ENCODE data around the gene JAZF1. TPM values are rescaled to one million over a fixed set of nuclear protein-coding genes. Genes with fewer than 3 reads are reported as not detected.

JAZF1 gene
- total RNA-seq, 1 experiment from 2014 or later = 3.4 TPM

GRCh38 chr7:27908534-27909165 lies 271.9 kb downstream of the JAZF1 start:
- H3K9me3 ChIP-seq (ENCODE audit: control insufficient read depth in 1 of 2, insufficient read depth in 1 of 2, low read depth in 1 of 2, low read length in 2 of 2) = no peaks in the 10 kb centered on the region
- no peak overlapping the region for H3K4me2 ChIP-seq (ENCODE audit: low read length)
- ChIA-PET POLR2A (no interaction called here), RAD21 (ENCODE audit: low non-redundant PET in 1 of 2, low total read pairs in 2 of 2, uncharacterized antibody in 2 of 2, unreplicated experiment in 2 of 2) (no interaction called here), CTCF (no interaction called here)
- no peaks in the 10 kb centered on the region for H3K9me2 ChIP-seq (ENCODE audit: insufficient read depth)
- BruUV-seq (replicated peaks) = no TSS peak
- intact Hi-C loops (cut with micrococcal nuclease) = no loop called here
- no peak overlapping the region for H3K27ac ChIP-seq (ENCODE audit: low read depth, low read length)
- no peaks in the 10 kb centered on the region for H3K27me3 ChIP-seq (ENCODE audit: insufficient read depth, low read length)
- H3K9ac ChIP-seq (ENCODE audit: low read length) = no peak overlapping the region
- no peak overlapping the region for H3K4me3 ChIP-seq (replicated peaks in 1 of 2; ENCODE audit: low read depth in 1 of 2, low read length in 2 of 2)
- ATAC-seq (no peak), DNase-seq (ENCODE audit: low read depth, low spot score) (no peak)
- H4K20me1 ChIP-seq (ENCODE audit: insufficient read depth) = no peaks in the 10 kb centered on the region
- H3K4me1 ChIP-seq (ENCODE audit: control insufficient read depth in 1 of 2, insufficient read depth in 2 of 2, low read length in 2 of 2) = no peaks in the 10 kb centered on the region
- H3K79me2 ChIP-seq (ENCODE audit: insufficient read depth, low read length) = no peaks in the 10 kb centered on the region
- no peak overlapping the region for H2AFZ ChIP-seq (ENCODE audit: low read depth, low read length, poor library complexity, severe bottlenecking)
- no peaks in the 10 kb centered on the region for H3K36me3 ChIP-seq (ENCODE audit: control insufficient read depth in 1 of 2, insufficient read depth in 2 of 2, low read length in 2 of 2)
- TF ChIP-seq SP1 (IDR thresholded peaks at IDR 0.05; ENCODE audit: low read depth) = no peak
- no peak for TF ChIP-seq ATF3 (IDR thresholded peaks at IDR 0.05)
- TF ChIP-seq ZBTB33 (IDR thresholded peaks at IDR 0.05; ENCODE audit: extremely low read depth, insufficient replicate concordance, low read length) = no peak
- TF ChIP-seq ZNF274 (IDR thresholded peaks at IDR 0.05; ENCODE audit: low read depth, low read length) = no peak
- TF ChIP-seq SRF (IDR thresholded peaks at IDR 0.05; ENCODE audit: low read depth) = no peak
- TF ChIP-seq MAX (IDR thresholded peaks at IDR 0.05) = no peak
- TF ChIP-seq SIN3A (IDR thresholded peaks at IDR 0.05; ENCODE audit: low read depth) = no peak
- no peak for TF ChIP-seq ZFX (IDR thresholded peaks at IDR 0.05)
- no peak for TF ChIP-seq ELF1 (IDR thresholded peaks at IDR 0.05; ENCODE audit: borderline replicate concordance, low read depth)
- no peak for TF ChIP-seq JUND (IDR thresholded peaks at IDR 0.05)
- no peak for TF ChIP-seq RAD21 (IDR thresholded peaks at IDR 0.05; ENCODE audit: low read depth)
- TF ChIP-seq CBX3 (IDR thresholded peaks at IDR 0.05; ENCODE audit: low read depth) = no peak
- TF ChIP-seq FOSL1 (IDR thresholded peaks at IDR 0.05; ENCODE audit: low read depth) = no peak
- no peak for TF ChIP-seq TCF7L2 (IDR thresholded peaks at IDR 0.05; ENCODE audit: borderline replicate concordance, extremely low read depth, insufficient read depth, insufficient read length)
- no peak for TF ChIP-seq EZH2 (IDR thresholded peaks at IDR 0.05)
